SK-N-SH (cell line): Measurements from ENCODE around the gene VGLL4.

Experiments used
- CTCF ChIP-seq: fragments of 200-600 bp; sonication (generic); IDR thresholded peaks from 2 replicates; pipeline ENCODE4 v1.6.1; 2017; ENCODE audit warnings: antibody characterized with exemption, mild to moderate bottlenecking, moderate library complexity
- NRF1 ChIP-seq: IDR thresholded peaks from 2 replicates; pipeline ENCODE4 v1.6.1; 2012; ENCODE audit warnings: low read depth, mild to moderate bottlenecking, low read length

DNA sequence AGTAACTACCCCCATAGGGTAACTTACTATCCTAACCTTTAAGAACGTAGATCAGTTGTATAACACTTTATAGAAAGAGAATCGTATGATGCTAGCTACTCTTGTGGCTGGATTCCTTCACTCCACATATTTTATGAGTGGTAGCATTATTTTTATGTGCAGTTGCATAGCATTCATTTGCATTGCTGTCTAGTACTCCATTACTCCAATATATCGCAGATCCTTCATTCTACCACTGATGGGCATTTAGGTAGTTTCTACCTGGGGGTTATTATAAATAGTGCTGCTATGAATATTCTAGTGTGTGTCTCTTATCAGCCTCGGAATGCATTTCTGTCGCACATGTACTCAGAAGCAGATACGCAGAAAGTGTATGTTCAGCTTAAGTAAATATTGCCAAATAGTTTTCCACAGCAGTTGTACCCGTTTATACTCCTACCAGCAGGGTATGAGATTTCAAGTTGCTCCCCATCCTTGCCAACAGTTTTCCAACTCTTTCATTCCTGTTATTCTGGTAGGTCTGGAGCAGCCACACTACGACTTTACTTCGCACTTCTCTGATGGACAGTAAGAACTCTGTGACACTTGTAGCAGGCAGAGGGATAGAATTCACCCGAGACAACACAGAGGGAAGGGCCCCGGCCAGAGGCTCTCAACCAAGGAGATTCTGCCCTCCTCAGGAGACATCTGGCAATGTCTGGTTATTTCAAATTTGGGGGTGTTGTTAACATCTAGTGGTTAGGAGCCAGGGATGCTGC is 9.8 kb upstream of the VGLL4 start:
- TF ChIP-seq NRF1 (no peak), CTCF (no peak)
